Activated gamma-delta T cell (primary cell): ENCODE results near the gene RMND5A.
A peak's percentile ranks its signal among the peaks of the same experiment; 100 is the strongest.
"Not testable (repeated sequence)": the region's sequence is repeated elsewhere in the genome, so short reads cannot be mapped to it uniquely, and the experiment has no call there.

Experiments
- DNase-seq: peaks from one replicate; lab custom pipeline; 2025; lab: John Stamatoyannopoulos, UW
- total RNA-seq, 2 donors: gene quantifications; one replicate each; lab custom pipeline; 2026; lab: John Stamatoyannopoulos, UW

Gene RMND5A
- total RNA-seq, result 134 to 135 reads per million in 2 donors

- DNase-seq, result peak; percentile 88
These were observed at the start of gene RMND5A for GRCh38 chr2:86719637-86720539. TSS of gene RMND5A (plus strand) at chr2:86720291. CDS start at chr2:86720668, 377 bp downstream.

GRCh38 chr2:86671337-86671981, 48.6 kb upstream of the RMND5A start:
- no peak for DNase-seq

- no peak for DNase-seq
These were observed 48.0 kb upstream of the RMND5A start for GRCh38 chr2:86672027-86672545.

GRCh38 chr2:86673011-86673410, 47.1 kb upstream of the RMND5A start:
- no peak for DNase-seq

GRCh38 chr2:86673986-86674670, 46.0 kb upstream of the RMND5A start:
- no peak for DNase-seq

- no peak for DNase-seq
These were observed 45.0 kb upstream of the RMND5A start for GRCh38 chr2:86675104-86675503.

GRCh38 chr2:86675511-86676015, 44.5 kb upstream of the RMND5A start:
- DNase-seq, result no peak

GRCh38 chr2:86677816-86678215, 42.3 kb upstream of the RMND5A start:
- DNase-seq, result no peak

GRCh38 chr2:86679036-86679435, 41.1 kb upstream of the RMND5A start:
- DNase-seq, result no peak

- DNase-seq, result no peak
These were observed 34.7 kb upstream of the RMND5A start for GRCh38 chr2:86685351-86685750.

GRCh38 chr2:86686460-86686859, 33.6 kb upstream of the RMND5A start:
- DNase-seq, result no peak

- no peak for DNase-seq
These were observed 33.2 kb upstream of the RMND5A start for GRCh38 chr2:86686905-86687304.

- DNase-seq, result no peak
These were observed 24.9 kb upstream of the RMND5A start for GRCh38 chr2:86695053-86695691.

- DNase-seq, result no peak
These were observed 22.5 kb upstream of the RMND5A start for GRCh38 chr2:86697551-86698104.

- no peak for DNase-seq
These were observed 19.4 kb upstream of the RMND5A start for GRCh38 chr2:86700690-86701089.

- DNase-seq, result no peak
These were observed 16.3 kb upstream of the RMND5A start for GRCh38 chr2:86703704-86704361.

- no peak for DNase-seq
These were observed 15.6 kb upstream of the RMND5A start for GRCh38 chr2:86704459-86704971.

GRCh38 chr2:86706220-86706619, 13.9 kb upstream of the RMND5A start:
- DNase-seq, result no peak

GRCh38 chr2:86706935-86707334, 13.2 kb upstream of the RMND5A start:
- DNase-seq, result no peak

- DNase-seq, result not testable (repeated sequence)
These were observed 12.0 kb upstream of the RMND5A start for GRCh38 chr2:86708126-86708525.
